Stimulated activated naive CD4-positive, alpha-beta T cell treated with Interleukin-2 at 50 U/mL for 16 hours (primary cell): Measurements from ENCODE around the gene STOML2.

Experiments
- DNase-seq: peaks from one replicate; lab custom pipeline; 2025; lab: John Stamatoyannopoulos, UW

STOML2 gene

GRCh38 chr9:35072461-35073278, 30.3 kb downstream of the STOML2 start, which contains the start of gene VCP:
TSS of gene VCP (minus strand) at chr9:35072625. CDS start at chr9:35072353, 272 bp downstream.
- DNase-seq, result peak; percentile 98

- peak; percentile 79 for DNase-seq
These were observed 31.0 kb downstream of the STOML2 start for GRCh38 chr9:35071814-35072460.

GRCh38 chr9:35070823-35071813, 31.8 kb downstream of the STOML2 start:
- peak; percentile 6 for DNase-seq

DNA sequence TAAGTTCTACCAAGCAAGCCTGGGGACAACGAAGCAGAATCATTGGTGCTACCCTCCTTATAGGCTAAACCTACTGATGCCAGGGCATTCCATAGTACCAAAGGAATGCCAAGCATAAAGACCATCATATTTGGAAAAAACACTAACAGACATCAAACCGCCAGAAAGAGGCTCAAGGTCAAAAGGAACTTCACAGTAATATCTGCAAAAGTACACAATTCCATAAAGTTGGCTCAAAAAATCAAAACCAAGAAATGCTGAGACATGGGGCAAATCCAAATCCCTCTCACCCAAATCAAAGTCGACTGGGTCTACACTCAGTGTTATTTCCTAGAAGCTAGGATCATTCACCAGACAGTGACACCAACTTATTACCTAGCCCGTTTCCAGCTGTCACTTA, 33.9 kb downstream of the STOML2 start:
- DNase-seq, result no peak

DNA sequence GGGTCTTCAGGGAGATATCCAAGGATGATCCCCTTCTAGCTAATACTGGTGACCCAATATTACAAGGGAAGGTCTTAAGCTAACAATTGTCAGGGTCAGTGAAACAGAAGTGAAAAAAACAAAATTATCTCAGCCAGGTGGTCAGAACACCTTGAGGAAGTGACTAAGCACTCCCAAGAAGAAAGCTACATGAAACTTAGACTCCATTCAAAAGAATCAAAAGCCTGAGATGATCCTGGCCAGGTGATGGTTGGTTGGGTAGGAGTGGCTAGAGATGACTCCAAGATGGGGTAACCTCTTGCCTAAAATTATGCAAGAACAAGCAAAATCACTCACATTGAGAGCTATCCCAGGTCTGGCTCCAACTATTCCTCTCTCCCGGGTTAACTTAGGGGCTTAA, 35.9 kb downstream of the STOML2 start:
- DNase-seq, result no peak

GRCh38 chr9:35060548-35061207, 42.3 kb downstream of the STOML2 start:
- no peak for DNase-seq

DNA sequence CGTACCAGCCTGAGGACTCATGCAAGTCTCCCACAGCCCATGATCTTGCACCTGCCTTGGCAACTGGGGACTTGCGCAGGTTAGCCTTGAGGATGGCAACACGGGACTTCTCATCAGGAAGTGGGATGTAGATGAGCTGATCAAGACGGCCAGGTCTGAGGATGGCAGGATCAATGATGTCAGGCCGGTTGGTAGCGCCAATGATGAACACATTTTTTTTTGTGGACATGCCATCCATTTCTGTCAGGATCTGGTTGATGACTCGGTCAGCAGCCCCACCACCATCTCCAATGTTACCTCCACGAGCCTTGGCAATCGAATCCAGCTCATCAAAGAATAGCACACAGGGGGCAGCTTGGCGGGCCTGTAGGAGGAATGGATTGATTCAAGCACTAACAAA, 43.5 kb downstream of the STOML2 start:
- DNase-seq, result no peak

DNA sequence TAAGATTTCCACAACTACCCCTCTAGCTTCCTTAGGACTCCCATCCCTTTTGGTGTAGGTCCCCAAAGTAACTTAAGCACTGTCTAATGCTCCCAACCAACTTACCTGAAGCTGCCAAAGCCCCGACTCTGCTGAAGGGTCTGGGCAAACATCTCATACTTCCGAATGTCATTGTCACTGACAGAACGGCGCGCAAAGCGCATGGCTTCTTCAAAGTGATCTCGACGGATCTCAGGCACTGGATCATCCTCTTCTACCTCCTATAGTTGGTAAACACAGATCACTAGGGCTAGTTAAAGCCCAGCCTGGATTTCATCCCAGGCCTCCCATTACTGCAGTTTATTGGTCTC, 45.7 kb downstream of the STOML2 start:
- DNase-seq, result no peak

DNA sequence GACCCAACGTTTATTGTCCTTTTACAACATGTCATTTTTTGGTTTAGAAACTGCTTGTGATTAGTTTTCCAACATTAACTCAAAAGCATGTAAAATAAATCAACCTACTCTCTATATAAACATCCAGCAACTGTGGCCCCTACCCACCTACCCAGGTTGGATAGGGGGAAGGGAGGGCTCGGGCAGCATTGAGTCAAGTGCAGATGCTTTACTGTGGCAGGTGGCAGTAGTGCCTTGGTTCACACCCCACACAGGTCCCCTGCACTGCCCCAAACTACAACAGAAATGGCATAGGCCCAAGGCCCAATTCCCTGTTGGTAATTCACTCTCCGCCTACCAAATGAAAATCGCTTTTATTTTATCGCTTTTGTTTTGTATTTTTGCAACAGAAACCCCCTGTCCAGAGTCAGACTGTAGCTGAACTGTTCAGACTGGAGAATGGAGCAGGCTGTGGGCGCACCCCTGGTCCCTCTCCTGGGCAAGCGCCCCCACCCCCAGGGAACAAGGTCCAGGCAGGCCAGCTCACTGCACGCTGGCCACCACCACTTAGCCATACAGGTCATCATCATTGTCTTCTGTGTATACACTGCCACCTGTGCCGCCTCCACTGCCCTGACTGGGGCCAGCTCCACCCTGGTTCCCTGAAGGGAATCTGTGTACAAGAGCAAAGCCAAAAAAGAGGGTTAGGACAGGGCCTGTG, 46.2 kb downstream of the STOML2 start:
- no peak for DNase-seq

GRCh38 chr9:35054871-35055644, 47.9 kb downstream of the STOML2 start:
- no peak for DNase-seq

- DNase-seq, result no peak
These were observed 48.6 kb downstream of the STOML2 start for GRCh38 chr9:35054185-35054835.

GRCh38 chr9:35051069-35051967, 51.6 kb downstream of the STOML2 start:
- DNase-seq, result peak; percentile 36
